ENCODE measurements around the gene SECISBP2. TPM values are rescaled to one million over a fixed set of nuclear protein-coding genes. Genes with fewer than 3 reads are reported as not detected.
A peak's percentile ranks its signal among the peaks of the same experiment; 100 is the strongest.

The SECISBP2 gene
- total and polyA plus RNA-seq, 2 of the 13 experiments (the other 11 are each of a cell fraction or from before 2014, with no cell fraction given): 32.4 to 38.0 TPM

DNA sequence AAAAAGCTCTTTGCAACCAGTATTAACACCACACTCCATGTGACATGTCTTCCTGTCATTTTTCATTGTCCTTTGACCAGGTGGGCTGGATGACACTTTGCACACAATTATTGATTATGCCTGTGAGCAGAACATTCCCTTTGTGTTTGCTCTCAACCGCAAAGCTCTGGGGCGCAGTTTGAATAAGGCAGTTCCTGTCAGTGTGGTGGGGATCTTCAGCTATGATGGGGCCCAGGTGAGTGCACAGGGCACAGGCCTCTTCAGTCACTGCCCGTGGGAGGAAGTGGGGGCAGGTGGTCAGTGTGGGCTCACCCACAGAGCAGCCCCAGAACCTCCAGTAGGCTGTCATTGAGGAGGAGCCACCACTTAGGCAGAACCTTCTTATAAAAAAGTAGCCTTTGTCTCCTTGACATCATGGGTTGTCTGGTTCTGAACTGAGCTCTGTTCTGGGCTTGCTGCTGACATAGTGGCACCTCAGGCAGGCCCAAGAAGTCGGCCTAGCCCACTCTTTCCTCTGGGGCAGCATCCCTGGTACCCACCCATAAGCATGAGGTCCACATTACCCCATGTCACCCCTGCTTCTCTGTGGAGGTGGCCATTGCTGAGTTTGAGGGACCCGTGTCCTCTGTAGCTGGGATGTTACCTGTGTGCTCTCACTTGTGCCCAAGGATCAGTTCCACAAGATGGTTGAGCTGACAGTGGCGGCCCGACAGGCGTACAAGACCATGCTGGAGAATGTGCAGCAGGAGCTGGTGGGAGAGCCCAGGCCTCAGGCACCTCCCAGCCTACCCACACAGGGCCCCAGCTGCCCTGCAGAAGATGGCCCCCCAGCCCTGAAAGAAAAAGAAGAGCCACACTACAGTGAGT lies 39.3 kb downstream of the SECISBP2 start (continued):
- TF ChIP-seq JUND (CRISPR knock-in tag; IDR thresholded peaks at IDR 0.05): peak; percentile 51; the same call in 1 of the 2 replicates
- peak; percentile 43; the same call in 1 of the 2 replicates for TF ChIP-seq ZBTB38 (CRISPR knock-in tag; IDR thresholded peaks at IDR 0.05)
- TF ChIP-seq, protein P1, sequence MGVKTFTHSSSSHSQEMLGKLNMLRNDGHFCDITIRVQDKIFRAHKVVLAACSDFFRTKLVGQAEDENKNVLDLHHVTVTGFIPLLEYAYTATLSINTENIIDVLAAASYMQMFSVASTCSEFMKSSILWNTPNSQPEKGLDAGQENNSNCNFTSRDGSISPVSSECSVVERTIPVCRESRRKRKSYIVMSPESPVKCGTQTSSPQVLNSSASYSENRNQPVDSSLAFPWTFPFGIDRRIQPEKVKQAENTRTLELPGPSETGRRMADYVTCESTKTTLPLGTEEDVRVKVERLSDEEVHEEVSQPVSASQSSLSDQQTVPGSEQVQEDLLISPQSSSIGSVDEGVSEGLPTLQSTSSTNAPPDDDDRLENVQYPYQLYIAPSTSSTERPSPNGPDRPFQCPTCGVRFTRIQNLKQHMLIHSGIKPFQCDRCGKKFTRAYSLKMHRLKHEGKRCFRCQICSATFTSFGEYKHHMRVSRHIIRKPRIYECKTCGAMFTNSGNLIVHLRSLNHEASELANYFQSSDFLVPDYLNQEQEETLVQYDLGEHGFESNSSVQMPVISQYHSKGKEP (CRISPR knock-in tag; IDR thresholded peaks at IDR 0.05): no peak
- no peak for TF ChIP-seq ATRX (CRISPR knock-in tag; IDR thresholded peaks at IDR 0.05; ENCODE audit: borderline replicate concordance)
- TF ChIP-seq, protein P2, sequence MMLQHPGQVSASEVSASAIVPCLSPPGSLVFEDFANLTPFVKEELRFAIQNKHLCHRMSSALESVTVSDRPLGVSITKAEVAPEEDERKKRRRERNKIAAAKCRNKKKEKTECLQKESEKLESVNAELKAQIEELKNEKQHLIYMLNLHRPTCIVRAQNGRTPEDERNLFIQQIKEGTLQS (CRISPR knock-in tag; IDR thresholded peaks at IDR 0.05): peak; percentile 49; the same call in 1 of the 2 replicates
- peak; percentile 83 for TF ChIP-seq ZMYM4 (CRISPR knock-in tag; IDR thresholded peaks at IDR 0.05)
- TF ChIP-seq KDM5B (CRISPR knock-in tag; IDR thresholded peaks at IDR 0.05; ENCODE audit: borderline replicate concordance): peak; percentile 36; the same call in 1 of the 2 replicates
- TF ChIP-seq TFDP1 (CRISPR knock-in tag; IDR thresholded peaks at IDR 0.05; ENCODE audit: borderline replicate concordance): no peak
- TF ChIP-seq KDM1A (CRISPR knock-in tag; IDR thresholded peaks at IDR 0.05): peak; percentile 77
- peak; percentile 90 for TF ChIP-seq FOSL2 (CRISPR knock-in tag; IDR thresholded peaks at IDR 0.05)
- TF ChIP-seq, protein P3, sequence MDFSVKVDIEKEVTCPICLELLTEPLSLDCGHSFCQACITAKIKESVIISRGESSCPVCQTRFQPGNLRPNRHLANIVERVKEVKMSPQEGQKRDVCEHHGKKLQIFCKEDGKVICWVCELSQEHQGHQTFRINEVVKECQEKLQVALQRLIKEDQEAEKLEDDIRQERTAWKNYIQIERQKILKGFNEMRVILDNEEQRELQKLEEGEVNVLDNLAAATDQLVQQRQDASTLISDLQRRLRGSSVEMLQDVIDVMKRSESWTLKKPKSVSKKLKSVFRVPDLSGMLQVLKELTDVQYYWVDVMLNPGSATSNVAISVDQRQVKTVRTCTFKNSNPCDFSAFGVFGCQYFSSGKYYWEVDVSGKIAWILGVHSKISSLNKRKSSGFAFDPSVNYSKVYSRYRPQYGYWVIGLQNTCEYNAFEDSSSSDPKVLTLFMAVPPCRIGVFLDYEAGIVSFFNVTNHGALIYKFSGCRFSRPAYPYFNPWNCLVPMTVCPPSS (IDR thresholded peaks at IDR 0.05): no peak
- TF ChIP-seq ZSCAN21 (CRISPR knock-in tag; IDR thresholded peaks at IDR 0.05; ENCODE audit: borderline replicate concordance): peak; percentile 83
- peak; percentile 93 for TF ChIP-seq HBP1 (CRISPR knock-in tag; IDR thresholded peaks at IDR 0.05; ENCODE audit: low read depth)
- no peak for TF ChIP-seq ZNF576 (CRISPR knock-in tag; IDR thresholded peaks at IDR 0.05)
- TF ChIP-seq ZFP41 (CRISPR knock-in tag; IDR thresholded peaks at IDR 0.05; ENCODE audit: borderline replicate concordance): no peak
- peak; percentile 24; the same call in 1 of the 2 replicates for TF ChIP-seq ZNF12 (CRISPR knock-in tag; IDR thresholded peaks at IDR 0.05)
- TF ChIP-seq RFXANK (CRISPR knock-in tag; IDR thresholded peaks at IDR 0.05): no peak
- TF ChIP-seq ONECUT2 (CRISPR knock-in tag; IDR thresholded peaks at IDR 0.05): peak; percentile 99
- peak; percentile 75; the same call in 1 of the 2 replicates for TF ChIP-seq GATA4 (IDR thresholded peaks at IDR 0.05; ENCODE audit: borderline replicate concordance, low read depth)
- TF ChIP-seq NR2C2 (CRISPR knock-in tag; IDR thresholded peaks at IDR 0.05; ENCODE audit: borderline replicate concordance): peak; percentile 45; the same call in 1 of the 2 replicates
- TF ChIP-seq, protein P4, sequence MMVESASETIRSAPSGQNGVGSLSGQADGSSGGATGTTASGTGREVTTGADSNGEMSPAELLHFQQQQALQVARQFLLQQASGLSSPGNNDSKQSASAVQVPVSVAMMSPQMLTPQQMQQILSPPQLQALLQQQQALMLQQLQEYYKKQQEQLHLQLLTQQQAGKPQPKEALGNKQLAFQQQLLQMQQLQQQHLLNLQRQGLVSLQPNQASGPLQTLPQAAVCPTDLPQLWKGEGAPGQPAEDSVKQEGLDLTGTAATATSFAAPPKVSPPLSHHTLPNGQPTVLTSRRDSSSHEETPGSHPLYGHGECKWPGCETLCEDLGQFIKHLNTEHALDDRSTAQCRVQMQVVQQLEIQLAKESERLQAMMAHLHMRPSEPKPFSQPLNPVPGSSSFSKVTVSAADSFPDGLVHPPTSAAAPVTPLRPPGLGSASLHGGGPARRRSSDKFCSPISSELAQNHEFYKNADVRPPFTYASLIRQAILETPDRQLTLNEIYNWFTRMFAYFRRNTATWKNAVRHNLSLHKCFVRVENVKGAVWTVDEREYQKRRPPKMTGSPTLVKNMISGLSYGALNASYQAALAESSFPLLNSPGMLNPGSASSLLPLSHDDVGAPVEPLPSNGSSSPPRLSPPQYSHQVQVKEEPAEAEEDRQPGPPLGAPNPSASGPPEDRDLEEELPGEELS (CRISPR knock-in tag; IDR thresholded peaks at IDR 0.05): peak; percentile 89
